ENCODE data around the gene UBE2QL1.

The UBE2QL1 gene

GRCh38 chr5:6541256-6542013 is 92.8 kb downstream of the UBE2QL1 start:
- DNase-seq: no peak

GRCh38 chr5:6542421-6543345 is 94.0 kb downstream of the UBE2QL1 start:
- no peak for DNase-seq

GRCh38 chr5:6543346-6543730 is 94.7 kb downstream of the UBE2QL1 start:
- no peak for DNase-seq

- no peak for DNase-seq
Observed at GRCh38 chr5:6543830-6544560, 95.3 kb downstream of the UBE2QL1 start.
